IMR-90 (cell line): ENCODE results near the gene STK17B. TPM values are rescaled to one million over a fixed set of nuclear protein-coding genes. Genes with fewer than 3 reads are reported as not detected.

Source experiments
- ATAC-seq: fragments of 200-7000 bp; cut with Tn5 transposase; 2 replicates; pipeline ENCODE4 v1.9.1; 2020; ENCODE audit warnings: low read depth, mild to moderate bottlenecking, moderate library complexity
- BruUV-seq: library from RNA; stranded (reverse); fragments of 400-500 nt; replicated peaks from 2 replicates; lab custom pipeline; 2021; lab: Mats Ljungman, UMichigan
- CTCF ChIA-PET: fragments of 300-600 bp; formaldehyde crosslinking; extraction: SDS; loops from one replicate; lab custom pipeline; 2021; ENCODE audit warnings: antibody characterized with exemption; lab: Yijun Ruan, JAX
- POLR2A ChIA-PET: fragments of 300-600 bp; sonication (Branson Sonifier 250); formaldehyde crosslinking; loops from one replicate; lab custom pipeline; 2022; ENCODE audit warnings: antibody characterized with exemption; ENCODE audit not compliant: unreplicated experiment; lab: Charles Lee
- DNase-seq: peaks from one replicate; pipeline ENCODE4 v3.0.0; 2013
- H2AFZ ChIP-seq: replicated peaks from 2 replicates; pipeline ENCODE3; 2013; ENCODE audit warnings: low read length, mild to moderate bottlenecking; ENCODE audit not compliant: poor library complexity
- H2AK5ac ChIP-seq: 2 replicates; pipeline ENCODE4 v1.6.1; 2013; ENCODE audit warnings: low read depth, low read length, inconsistent platforms
- H2AK9ac ChIP-seq: replicated peaks from 2 replicates; pipeline ENCODE3; 2013; ENCODE audit warnings: mild to moderate bottlenecking, low read depth, low read length, moderate library complexity; ENCODE audit not compliant: poor library complexity
- H2BK120ac ChIP-seq: 2 replicates; pipeline ENCODE4 v1.6.1; 2013; ENCODE audit warnings: low read depth, low read length, inconsistent platforms
- H2BK15ac ChIP-seq: 3 replicates; pipeline ENCODE4 v1.6.1; 2013; ENCODE audit warnings: low read depth, low read length, inconsistent platforms
- H2BK20ac ChIP-seq: 2 replicates; pipeline ENCODE4 v1.6.1; 2013; ENCODE audit warnings: low read depth, mild to moderate bottlenecking, inconsistent platforms, low read length, moderate library complexity
- H2BK5ac ChIP-seq: 2 replicates; pipeline ENCODE4 v1.6.1; 2013; ENCODE audit warnings: mild to moderate bottlenecking, low read depth, low read length, inconsistent platforms; ENCODE audit not compliant: poor library complexity, severe bottlenecking
- H3K14ac ChIP-seq: replicated peaks from 2 replicates; pipeline ENCODE4 v1.6.1; 2013; ENCODE audit warnings: low read depth, low read length, inconsistent platforms
- H3K18ac ChIP-seq: 2 replicates; pipeline ENCODE4 v1.6.1; 2013; ENCODE audit warnings: low read depth, low read length, control low read depth
- H3K23ac ChIP-seq: 2 replicates; pipeline ENCODE4 v1.6.1; 2013; ENCODE audit warnings: low read depth, low read length, inconsistent platforms
- H3K27ac ChIP-seq: 2 replicates; pipeline ENCODE4 v1.5.1; 2013; ENCODE audit warnings: mild to moderate bottlenecking, control low read depth, low read length; ENCODE audit not compliant: insufficient read depth
- H3K27me3 ChIP-seq: 2 replicates; pipeline ENCODE4 v1.6.1; 2013; ENCODE audit warnings: low read length; ENCODE audit not compliant: control insufficient read depth, insufficient read depth
- H3K36me3 ChIP-seq: 2 replicates; pipeline ENCODE4 v1.6.1; 2013; ENCODE audit warnings: low read length, mixed read lengths; ENCODE audit not compliant: control insufficient read depth, insufficient read depth
- H3K4ac ChIP-seq: 2 replicates; pipeline ENCODE4 v1.6.1; 2013; ENCODE audit warnings: low read depth, low read length, inconsistent platforms
- H3K4me1 ChIP-seq: 2 replicates; pipeline ENCODE4 v1.6.1; 2013; ENCODE audit warnings: low read length, mixed read lengths; ENCODE audit not compliant: control insufficient read depth, insufficient read depth
- H3K4me2 ChIP-seq: 2 replicates; pipeline ENCODE4 v1.6.1; 2013; ENCODE audit warnings: low read depth, mild to moderate bottlenecking, control low read depth, low read length, moderate library complexity
- H3K4me3 ChIP-seq: 2 replicates; pipeline ENCODE4 v1.5.1; 2013; ENCODE audit warnings: low read depth, mild to moderate bottlenecking, control low read depth, low read length, moderate library complexity; ENCODE audit not compliant: insufficient read depth
- H3K56ac ChIP-seq: 2 replicates; pipeline ENCODE4 v1.6.1; 2013; ENCODE audit warnings: low read length, inconsistent platforms; ENCODE audit not compliant: insufficient read depth; ENCODE audit errors: extremely low read depth
- H3K79me1 ChIP-seq, 2 experiments: 2 replicates each; pipeline ENCODE4 v1.6.1; 2013; ENCODE audit warnings: low read length in 2 of 2, inconsistent platforms in 1 of 2, low read depth in 1 of 2
- H3K9ac ChIP-seq: 2 replicates; pipeline ENCODE4 v1.6.1; 2013; ENCODE audit warnings: low read depth, low read length, control low read depth
- H3K9me1 ChIP-seq: 2 replicates; pipeline ENCODE4 v1.6.1; 2013; ENCODE audit warnings: low read length, inconsistent platforms; ENCODE audit not compliant: insufficient read depth
- H3K9me3 ChIP-seq: 2 replicates; pipeline ENCODE4 v1.6.1; 2013; ENCODE audit warnings: low read length; ENCODE audit not compliant: control insufficient read depth, insufficient read depth
- H4K20me1 ChIP-seq: 2 replicates; pipeline ENCODE4 v1.6.1; 2013; ENCODE audit warnings: low read length, inconsistent platforms; ENCODE audit not compliant: insufficient read depth
- H4K5ac ChIP-seq: 2 replicates; pipeline ENCODE4 v1.6.1; 2013; ENCODE audit warnings: mild to moderate bottlenecking, low read depth, low read length, control low read depth
- H4K8ac ChIP-seq, 2 experiments: 2 replicates each; pipeline ENCODE4 v1.6.1; 2013; ENCODE audit warnings: low read depth in 2 of 2, low read length in 2 of 2, control low read depth in 1 of 2, inconsistent platforms in 1 of 2
- H4K91ac ChIP-seq: 2 replicates; pipeline ENCODE4 v1.6.1; 2013; ENCODE audit warnings: low read depth, low read length, inconsistent platforms; ENCODE audit not compliant: insufficient read depth
- BHLHE40 ChIP-seq: fragments of 150-350 bp; IDR thresholded peaks from 2 replicates; pipeline ENCODE4 v1.6.1; 2016; ENCODE audit warnings: mild to moderate bottlenecking, low read depth, low read length
- CHD1 ChIP-seq: IDR thresholded peaks from 2 replicates; pipeline ENCODE4 v1.6.1; 2012; ENCODE audit warnings: low read depth, low read length, improper control_type of control experiment
- CTCF ChIP-seq: conservative IDR thresholded peaks from 2 replicates; pipeline ENCODE4 v1.5.1; 2012; ENCODE audit warnings: mild to moderate bottlenecking, low read depth, low read length, improper control_type of control experiment
- MAFK ChIP-seq: IDR thresholded peaks from 2 replicates; pipeline ENCODE4 v1.6.1; 2012; ENCODE audit warnings: low read depth, low read length, improper control_type of control experiment
- NFE2L2 ChIP-seq: fragments of 150-350 bp; IDR thresholded peaks from 2 replicates; pipeline ENCODE4 v1.6.1; 2016; ENCODE audit warnings: low read depth, mild to moderate bottlenecking, low read length
- POLR2A ChIP-seq: IDR thresholded peaks from 2 replicates; pipeline ENCODE4 v1.6.1; 2012; ENCODE audit warnings: mild to moderate bottlenecking, low read depth, low read length
- RCOR1 ChIP-seq: IDR thresholded peaks from 2 replicates; pipeline ENCODE4 v1.6.1; 2012; ENCODE audit warnings: mild to moderate bottlenecking, low read length, improper control_type of control experiment; ENCODE audit not compliant: insufficient replicate concordance
- WGBS, 2 experiments: methylation state at CpG; one replicate each; pipeline versions ENCODE4 v1.1.5 to v1.1.7; 2013; ENCODE audit warnings: missing lambda C conversion rate in 2 of 2; ENCODE audit not compliant: insufficient read length in 1 of 2; ENCODE audit errors: extremely low coverage in 2 of 2; 5-methylcytosine and 5-hydroxymethylcytosine counted together
- dilution Hi-C: fragments of 300-500 bp; cut with HindIII; formaldehyde crosslinking; loops from one replicate; pipeline ENCODE4 v1.14.3; 2018; ENCODE audit warnings: low sequenced_read_pairs; ENCODE audit not compliant: unreplicated experiment
- in situ Hi-C: fragments of 300-500 bp; cut with MboI; formaldehyde crosslinking; loops from 3 replicates; pipeline ENCODE4 v1.14.3; 2019; ENCODE audit warnings: low sequenced_read_pairs, inconsistent platforms, mixed read lengths
- intact Hi-C: fragments of 100-400 bp; cut with micrococcal nuclease; formaldehyde crosslinking; loops from 2 replicates; pipeline ENCODE4 v1.10.0; 2022
- polyA plus RNA-seq, 3 experiments: library from polyadenylated mRNA; depleted of rRNA; stranded (reverse); fragments of >200 nt; gene quantifications; 2 replicates each; pipeline ENCODE4 v1.2.3, GENCODE V29; 2012; ENCODE audit warnings: low replicate concordance in 1 of 3
- total RNA-seq: library from RNA; depleted of rRNA; stranded (reverse); fragments of >200 nt; gene quantifications from 2 replicates; pipeline ENCODE4 v1.2.3, GENCODE V29; 2012

Gene STK17B
- total and polyA plus RNA-seq, 2 of the 4 experiments (the other 2 are of a cell fraction): 7.5 to 48.9 TPM

GRCh38 chr2:196136151-196136550 is 35.2 kb downstream of the STK17B start:
- Histone ChIP-seq H4K8ac (no peak overlapping the region), H2BK15ac (no peak overlapping the region), H3K9me1 (no peaks in the 10 kb centered on the region), H4K20me1 (no peaks in the 10 kb centered on the region), H3K27me3 (no peaks in the 10 kb centered on the region), H3K4ac (no peak overlapping the region), H4K91ac (no peak overlapping the region), H3K9me3 (peaks cover 21% of the 10 kb centered on the region), H3K79me1 (peaks cover 0 to 10% of the 10 kb centered on the region in 2 experiments; a peak in 3 of 4 replicates), H2AFZ (no peak overlapping the region), H2AK9ac (no peak overlapping the region), H3K4me3 (no peak overlapping the region), H3K23ac (no peak overlapping the region), H3K4me2 (no peak overlapping the region), H3K9ac (no peak overlapping the region), H2BK120ac (no peak overlapping the region), H3K36me3 (peaks cover 38% of the 10 kb centered on the region), H2BK20ac (no peak overlapping the region), H2AK5ac (no peak overlapping the region), H3K27ac (no peak overlapping the region), H2BK5ac (no peak overlapping the region), H3K4me1 (no peaks in the 10 kb centered on the region), H3K18ac (no peak overlapping the region), H4K5ac (no peak overlapping the region), H3K14ac (no peak overlapping the region), H3K56ac (no peak overlapping the region)
- TSS peak; percentile 49 for BruUV-seq
- TF ChIP-seq RCOR1 (no peak), NFE2L2 (no peak), MAFK (no peak), BHLHE40 (no peak), CTCF (no peak), CHD1 (no peak), POLR2A (no peak)
- dilution Hi-C loops: no loop called here
- POLR2A ChIA-PET: no interaction called here
- DNase-seq: no peak
- ATAC-seq: no peak
- in situ Hi-C loops: no loop called here
- 100% methylated on average over 3 of the region's 7 CpGs; no CpG with 5 or more reads in 1 of the 2 experiments for WGBS, 2 experiments
- intact Hi-C loops: no loop called here
- CTCF ChIA-PET: no interaction called here
